ENCODE results near the gene RNFT2.

RNFT2 gene

DNA sequence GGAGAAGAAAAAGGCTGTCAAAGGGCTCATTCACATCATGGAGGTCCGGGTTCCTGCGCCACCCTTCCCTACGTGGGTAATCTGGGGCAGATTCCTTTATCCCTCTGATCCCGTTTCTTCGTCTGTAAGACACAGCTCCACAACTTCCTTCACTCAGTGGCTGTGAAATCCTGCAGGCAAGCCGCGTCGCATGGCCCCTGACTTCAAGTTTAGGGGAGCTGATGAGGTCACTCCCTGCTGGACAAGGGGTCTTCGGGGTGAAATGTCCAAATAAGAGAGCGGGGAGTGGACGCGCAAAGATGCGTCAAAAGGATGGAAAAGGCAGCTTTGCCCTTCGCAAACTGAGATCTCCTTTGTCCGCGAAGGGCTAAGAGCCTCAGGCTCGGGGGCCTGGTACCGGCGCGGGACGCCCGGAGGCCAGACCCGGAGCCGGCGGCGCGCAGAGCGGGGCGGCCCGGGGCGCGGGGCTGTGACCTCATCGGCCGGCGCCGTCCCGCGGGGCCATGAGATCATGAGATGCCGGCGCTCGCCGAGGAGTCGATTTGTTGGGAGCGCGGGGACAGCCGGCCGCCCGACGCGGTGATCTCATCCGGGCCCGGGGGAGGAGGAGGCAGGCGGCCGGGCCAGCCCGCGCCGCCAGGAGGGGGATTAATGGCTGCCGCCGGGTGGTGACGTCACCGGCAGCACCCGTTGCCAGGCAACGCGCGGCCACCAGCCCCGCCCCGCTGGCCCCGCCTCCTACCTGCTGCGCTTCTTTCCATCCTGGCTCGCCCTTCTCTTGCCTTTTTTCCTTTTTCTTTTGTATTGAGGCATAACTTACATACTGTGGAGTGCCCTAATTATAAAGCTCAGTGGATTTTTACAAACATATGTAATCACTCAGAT lies 81.1 kb downstream of the RNFT2 start (continued):
- TF ChIP-seq, protein P1, sequence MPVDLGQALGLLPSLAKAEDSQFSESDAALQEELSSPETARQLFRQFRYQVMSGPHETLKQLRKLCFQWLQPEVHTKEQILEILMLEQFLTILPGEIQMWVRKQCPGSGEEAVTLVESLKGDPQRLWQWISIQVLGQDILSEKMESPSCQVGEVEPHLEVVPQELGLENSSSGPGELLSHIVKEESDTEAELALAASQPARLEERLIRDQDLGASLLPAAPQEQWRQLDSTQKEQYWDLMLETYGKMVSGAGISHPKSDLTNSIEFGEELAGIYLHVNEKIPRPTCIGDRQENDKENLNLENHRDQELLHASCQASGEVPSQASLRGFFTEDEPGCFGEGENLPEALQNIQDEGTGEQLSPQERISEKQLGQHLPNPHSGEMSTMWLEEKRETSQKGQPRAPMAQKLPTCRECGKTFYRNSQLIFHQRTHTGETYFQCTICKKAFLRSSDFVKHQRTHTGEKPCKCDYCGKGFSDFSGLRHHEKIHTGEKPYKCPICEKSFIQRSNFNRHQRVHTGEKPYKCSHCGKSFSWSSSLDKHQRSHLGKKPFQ (tag by site-specific recombination; IDR thresholded peaks at IDR 0.05) = no peak
- TF ChIP-seq SP7 (tag by site-specific recombination; IDR thresholded peaks at IDR 0.05) (peak; percentile 90), ZNF423 (tag by site-specific recombination; IDR thresholded peaks at IDR 0.05) (no peak), ZNF585B (tag by site-specific recombination; IDR thresholded peaks at IDR 0.05) (no peak), ZNF76 (tag by site-specific recombination; IDR thresholded peaks at IDR 0.05; ENCODE audit: borderline replicate concordance, low read depth) (peak; percentile 54; the same call in 1 of the 2 replicates), ZNF394 (tag by site-specific recombination; IDR thresholded peaks at IDR 0.05; ENCODE audit: borderline replicate concordance) (peak; percentile 18; the same call in 1 of the 2 replicates), ZNF548 (tag by site-specific recombination; IDR thresholded peaks at IDR 0.05) (no peak), ZFP69B (tag by site-specific recombination; IDR thresholded peaks at IDR 0.05) (peak; percentile 39; the same call in 1 of the 2 replicates), ZBTB48 (tag by site-specific recombination; IDR thresholded peaks at IDR 0.05) (peak; percentile 84), MYNN (tag by site-specific recombination; IDR thresholded peaks at IDR 0.05; ENCODE audit: borderline replicate concordance) (no peak), MZF1 (tag by site-specific recombination; IDR thresholded peaks at IDR 0.05; ENCODE audit: borderline replicate concordance) (no peak), ZNF366 (tag by site-specific recombination; conservative IDR thresholded peaks at IDR 0.05) (peak; percentile 88), ZNF624 (tag by site-specific recombination; IDR thresholded peaks at IDR 0.05) (no peak), ZXDB (tag by site-specific recombination; IDR thresholded peaks at IDR 0.05) (peak; percentile 41; the same call in 1 of the 2 replicates), ZNF791 (tag by site-specific recombination; IDR thresholded peaks at IDR 0.05) (no peak), ZNF426 (tag by site-specific recombination; IDR thresholded peaks at IDR 0.05) (no peak), ZNF544 (tag by site-specific recombination; IDR thresholded peaks at IDR 0.05) (no peak), ZNF354C (tag by site-specific recombination; IDR thresholded peaks at IDR 0.05; ENCODE audit: borderline replicate concordance, low read depth) (no peak), BCL11A (tag by site-specific recombination; IDR thresholded peaks at IDR 0.05; ENCODE audit: low read depth) (no peak), ZNF175 (tag by site-specific recombination; IDR thresholded peaks at IDR 0.05) (no peak), ZNF701 (tag by site-specific recombination; IDR thresholded peaks at IDR 0.05) (no peak), ZNF169 (tag by site-specific recombination; IDR thresholded peaks at IDR 0.05) (no peak), ZNF302 (tag by site-specific recombination; IDR thresholded peaks at IDR 0.05; ENCODE audit: low read depth) (no peak), ZNF549 (tag by site-specific recombination; IDR thresholded peaks at IDR 0.05) (peak; percentile 79), ZNF629 (tag by site-specific recombination; IDR thresholded peaks at IDR 0.05) (peak; percentile 96), ZNF19 (tag by site-specific recombination; IDR thresholded peaks at IDR 0.05; ENCODE audit: low read depth) (no peak), PRDM1 (tag by site-specific recombination; IDR thresholded peaks at IDR 0.05) (no peak), GLIS2 (tag by site-specific recombination; IDR thresholded peaks at IDR 0.05) (peak; percentile 69; the same call in 1 of the 2 replicates), ZFP41 (tag by site-specific recombination; IDR thresholded peaks at IDR 0.05; ENCODE audit: borderline replicate concordance) (no peak)
- TF ChIP-seq, protein P2, sequence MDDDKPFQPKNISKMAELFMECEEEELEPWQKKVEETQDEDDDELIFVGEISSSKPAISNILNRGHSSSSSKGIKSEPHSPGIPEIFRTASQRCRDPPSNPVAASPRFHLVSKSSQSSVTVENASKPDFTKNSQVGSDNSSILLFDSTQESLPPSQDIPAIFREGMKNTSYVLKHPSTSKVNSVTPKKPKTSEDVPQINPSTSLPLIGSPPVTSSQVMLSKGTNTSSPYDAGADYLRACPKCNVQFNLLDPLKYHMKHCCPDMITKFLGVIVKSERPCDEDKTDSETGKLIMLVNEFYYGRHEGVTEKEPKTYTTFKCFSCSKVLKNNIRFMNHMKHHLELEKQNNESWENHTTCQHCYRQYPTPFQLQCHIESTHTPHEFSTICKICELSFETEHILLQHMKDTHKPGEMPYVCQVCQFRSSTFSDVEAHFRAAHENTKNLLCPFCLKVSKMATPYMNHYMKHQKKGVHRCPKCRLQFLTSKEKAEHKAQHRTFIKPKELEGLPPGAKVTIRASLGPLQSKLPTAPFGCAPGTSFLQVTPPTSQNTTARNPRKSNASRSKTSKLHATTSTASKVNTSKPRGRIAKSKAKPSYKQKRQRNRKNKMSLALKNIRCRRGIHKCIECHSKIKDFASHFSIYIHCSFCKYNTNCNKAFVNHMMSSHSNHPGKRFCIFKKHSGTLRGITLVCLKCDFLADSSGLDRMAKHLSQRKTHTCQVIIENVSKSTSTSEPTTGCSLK (tag by site-specific recombination; IDR thresholded peaks at IDR 0.05) = no peak
- TF ChIP-seq, protein P3, sequence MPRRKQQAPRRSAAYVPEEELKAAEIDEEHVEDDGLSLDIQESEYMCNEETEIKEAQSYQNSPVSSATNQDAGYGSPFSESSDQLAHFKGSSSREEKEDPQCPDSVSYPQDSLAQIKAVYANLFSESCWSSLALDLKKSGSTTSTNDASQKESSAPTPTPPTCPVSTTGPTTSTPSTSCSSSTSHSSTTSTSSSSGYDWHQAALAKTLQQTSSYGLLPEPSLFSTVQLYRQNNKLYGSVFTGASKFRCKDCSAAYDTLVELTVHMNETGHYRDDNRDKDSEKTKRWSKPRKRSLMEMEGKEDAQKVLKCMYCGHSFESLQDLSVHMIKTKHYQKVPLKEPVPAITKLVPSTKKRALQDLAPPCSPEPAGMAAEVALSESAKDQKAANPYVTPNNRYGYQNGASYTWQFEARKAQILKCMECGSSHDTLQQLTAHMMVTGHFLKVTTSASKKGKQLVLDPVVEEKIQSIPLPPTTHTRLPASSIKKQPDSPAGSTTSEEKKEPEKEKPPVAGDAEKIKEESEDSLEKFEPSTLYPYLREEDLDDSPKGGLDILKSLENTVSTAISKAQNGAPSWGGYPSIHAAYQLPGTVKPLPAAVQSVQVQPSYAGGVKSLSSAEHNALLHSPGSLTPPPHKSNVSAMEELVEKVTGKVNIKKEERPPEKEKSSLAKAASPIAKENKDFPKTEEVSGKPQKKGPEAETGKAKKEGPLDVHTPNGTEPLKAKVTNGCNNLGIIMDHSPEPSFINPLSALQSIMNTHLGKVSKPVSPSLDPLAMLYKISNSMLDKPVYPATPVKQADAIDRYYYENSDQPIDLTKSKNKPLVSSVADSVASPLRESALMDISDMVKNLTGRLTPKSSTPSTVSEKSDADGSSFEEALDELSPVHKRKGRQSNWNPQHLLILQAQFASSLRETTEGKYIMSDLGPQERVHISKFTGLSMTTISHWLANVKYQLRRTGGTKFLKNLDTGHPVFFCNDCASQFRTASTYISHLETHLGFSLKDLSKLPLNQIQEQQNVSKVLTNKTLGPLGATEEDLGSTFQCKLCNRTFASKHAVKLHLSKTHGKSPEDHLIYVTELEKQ (tag by site-specific recombination; IDR thresholded peaks at IDR 0.05; ENCODE audit: borderline replicate concordance) = no peak; the same call in 1 of the 2 replicates
- TF ChIP-seq, protein P4, sequence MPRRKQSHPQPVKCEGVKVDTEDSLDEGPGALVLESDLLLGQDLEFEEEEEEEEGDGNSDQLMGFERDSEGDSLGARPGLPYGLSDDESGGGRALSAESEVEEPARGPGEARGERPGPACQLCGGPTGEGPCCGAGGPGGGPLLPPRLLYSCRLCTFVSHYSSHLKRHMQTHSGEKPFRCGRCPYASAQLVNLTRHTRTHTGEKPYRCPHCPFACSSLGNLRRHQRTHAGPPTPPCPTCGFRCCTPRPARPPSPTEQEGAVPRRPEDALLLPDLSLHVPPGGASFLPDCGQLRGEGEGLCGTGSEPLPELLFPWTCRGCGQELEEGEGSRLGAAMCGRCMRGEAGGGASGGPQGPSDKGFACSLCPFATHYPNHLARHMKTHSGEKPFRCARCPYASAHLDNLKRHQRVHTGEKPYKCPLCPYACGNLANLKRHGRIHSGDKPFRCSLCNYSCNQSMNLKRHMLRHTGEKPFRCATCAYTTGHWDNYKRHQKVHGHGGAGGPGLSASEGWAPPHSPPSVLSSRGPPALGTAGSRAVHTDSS (tag by site-specific recombination; IDR thresholded peaks at IDR 0.05) = no peak
